HL-60 (cell line): ENCODE results near the gene POU2F1.

ENCODE experiments used
- POLR2AphosphoS5 ChIP-seq: IDR thresholded peaks from 2 replicates; pipeline ENCODE4 v1.6.1; 2012; ENCODE audit warnings: low read depth
- REST ChIP-seq: IDR thresholded peaks from 2 replicates; pipeline ENCODE4 v1.6.1; 2012; ENCODE audit warnings: low read depth; ENCODE audit not compliant: insufficient replicate concordance
- SPI1 ChIP-seq: IDR thresholded peaks from 2 replicates; pipeline ENCODE4 v1.6.1; 2012; ENCODE audit warnings: low read depth, mild to moderate bottlenecking, borderline replicate concordance
- TF ChIP-seq, protein P1 (sequence below): IDR thresholded peaks from one replicate; pipeline ENCODE4 v1.5.1; 2011; ENCODE audit warnings: low read length, control low read depth, inconsistent platforms; ENCODE audit not compliant: insufficient read depth

GRCh38 chr1:167197236-167197635 lies 23.4 kb upstream of the POU2F1 start:
- TF ChIP-seq POLR2AphosphoS5 = no peak
- no peak for TF ChIP-seq REST
- TF ChIP-seq, protein P1, sequence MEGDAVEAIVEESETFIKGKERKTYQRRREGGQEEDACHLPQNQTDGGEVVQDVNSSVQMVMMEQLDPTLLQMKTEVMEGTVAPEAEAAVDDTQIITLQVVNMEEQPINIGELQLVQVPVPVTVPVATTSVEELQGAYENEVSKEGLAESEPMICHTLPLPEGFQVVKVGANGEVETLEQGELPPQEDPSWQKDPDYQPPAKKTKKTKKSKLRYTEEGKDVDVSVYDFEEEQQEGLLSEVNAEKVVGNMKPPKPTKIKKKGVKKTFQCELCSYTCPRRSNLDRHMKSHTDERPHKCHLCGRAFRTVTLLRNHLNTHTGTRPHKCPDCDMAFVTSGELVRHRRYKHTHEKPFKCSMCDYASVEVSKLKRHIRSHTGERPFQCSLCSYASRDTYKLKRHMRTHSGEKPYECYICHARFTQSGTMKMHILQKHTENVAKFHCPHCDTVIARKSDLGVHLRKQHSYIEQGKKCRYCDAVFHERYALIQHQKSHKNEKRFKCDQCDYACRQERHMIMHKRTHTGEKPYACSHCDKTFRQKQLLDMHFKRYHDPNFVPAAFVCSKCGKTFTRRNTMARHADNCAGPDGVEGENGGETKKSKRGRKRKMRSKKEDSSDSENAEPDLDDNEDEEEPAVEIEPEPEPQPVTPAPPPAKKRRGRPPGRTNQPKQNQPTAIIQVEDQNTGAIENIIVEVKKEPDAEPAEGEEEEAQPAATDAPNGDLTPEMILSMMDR = no peak
- TF ChIP-seq SPI1 = no peak
